Measurements from ENCODE around the gene ARTN.
A peak's percentile ranks its signal among the peaks of the same experiment; 100 is the strongest.

ARTN gene

GRCh38 chr1:43979261-43979527 lies 45.6 kb downstream of the ARTN start:
- H3K27me3 Mint-ChIP-seq = no peaks in the 10 kb centered on the region
- H3K27ac Mint-ChIP-seq = no peak overlapping the region
- H3K36me3 Mint-ChIP-seq = peaks cover 16% of the 10 kb centered on the region
- peaks cover 41% of the 10 kb centered on the region for H3K4me1 Mint-ChIP-seq (ENCODE audit: low read depth)
- no peak overlapping the region for H3K4me3 Mint-ChIP-seq
- H3K9me3 Mint-ChIP-seq (ENCODE audit: low read depth) = no peaks in the 10 kb centered on the region

DNA sequence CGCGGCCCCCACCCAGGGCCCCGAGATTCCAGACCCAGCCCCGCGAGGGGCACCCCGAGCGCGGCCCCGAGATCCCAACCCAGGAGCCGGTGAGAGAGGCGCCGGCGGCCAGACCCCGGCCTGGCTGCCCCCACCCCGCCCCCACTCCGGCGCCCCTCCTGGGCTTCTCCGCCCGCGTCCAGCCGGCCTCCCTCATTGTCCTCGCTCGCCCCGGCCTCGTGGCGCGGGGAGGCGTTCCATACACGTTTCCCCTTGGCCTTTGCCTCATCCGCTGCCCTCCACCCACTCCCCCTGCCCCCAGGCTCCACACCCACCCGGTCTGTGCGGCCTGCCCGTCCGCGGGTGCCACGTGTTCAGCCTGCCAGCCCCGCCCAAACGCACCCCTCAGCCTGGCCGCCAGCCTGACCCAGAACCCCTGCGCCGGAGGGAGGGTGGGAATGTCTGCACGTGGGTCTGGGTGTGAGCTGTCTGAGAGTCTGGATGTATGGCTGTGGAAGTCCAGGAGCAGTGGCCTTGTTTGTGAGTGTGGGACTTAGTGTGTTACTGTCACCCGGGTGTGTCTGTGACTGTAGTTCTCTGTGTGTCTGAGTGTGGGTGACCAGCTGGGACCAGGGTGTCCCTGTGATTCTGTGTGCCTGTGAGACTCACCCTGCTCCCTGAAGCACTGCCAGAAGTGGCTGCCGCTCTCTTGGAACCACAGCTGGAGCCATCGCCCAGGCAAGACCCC lies 46.1 kb downstream of the ARTN start:
- Mint-ChIP-seq H3K9me3 (ENCODE audit: low read depth) (no peaks in the 10 kb centered on the region), H3K27ac (peak overlapping the region; percentile 80), H3K4me3 (peak overlapping the region; percentile 93), H3K4me1 (ENCODE audit: low read depth) (peaks cover 38% of the 10 kb centered on the region), H3K27me3 (no peaks in the 10 kb centered on the region), H3K36me3 (peaks cover 16% of the 10 kb centered on the region)

- Mint-ChIP-seq H3K4me3 (peak overlapping the region; percentile 93), H3K27me3 (no peaks in the 10 kb centered on the region), H3K36me3 (peaks cover 16% of the 10 kb centered on the region), H3K27ac (peak overlapping the region; percentile 80), H3K4me1 (ENCODE audit: low read depth) (peaks cover 38% of the 10 kb centered on the region), H3K9me3 (ENCODE audit: low read depth) (no peaks in the 10 kb centered on the region)
Observed at GRCh38 chr1:43980255-43981134, 46.9 kb downstream of the ARTN start.

DNA sequence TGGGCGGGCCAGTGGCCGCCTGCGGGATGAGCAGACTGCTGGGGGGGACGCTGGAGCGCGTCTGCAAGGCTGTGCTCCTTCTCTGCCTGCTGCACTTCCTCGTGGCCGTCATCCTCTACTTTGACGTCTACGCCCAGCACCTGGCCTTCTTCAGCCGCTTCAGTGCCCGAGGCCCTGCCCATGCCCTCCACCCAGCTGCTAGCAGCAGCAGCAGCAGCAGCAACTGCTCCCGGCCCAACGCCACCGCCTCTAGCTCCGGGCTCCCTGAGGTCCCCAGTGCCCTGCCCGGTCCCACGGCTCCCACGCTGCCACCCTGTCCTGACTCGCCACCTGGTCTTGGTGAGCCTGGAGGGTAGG lies 47.5 kb downstream of the ARTN start:
- Mint-ChIP-seq H3K36me3 (peaks cover 16% of the 10 kb centered on the region), H3K27me3 (no peaks in the 10 kb centered on the region), H3K4me3 (no peak overlapping the region), H3K9me3 (ENCODE audit: low read depth) (no peaks in the 10 kb centered on the region), H3K27ac (no peak overlapping the region), H3K4me1 (ENCODE audit: low read depth) (peaks cover 34% of the 10 kb centered on the region)

- Mint-ChIP-seq H3K9me3 (ENCODE audit: low read depth) (no peaks in the 10 kb centered on the region), H3K4me3 (no peak overlapping the region), H3K27me3 (no peaks in the 10 kb centered on the region), H3K4me1 (ENCODE audit: low read depth) (peaks cover 28% of the 10 kb centered on the region), H3K27ac (no peak overlapping the region), H3K36me3 (peaks cover 16% of the 10 kb centered on the region)
Observed at GRCh38 chr1:43981636-43982035, 48.0 kb downstream of the ARTN start.

GRCh38 chr1:43982241-43982640 lies 48.6 kb downstream of the ARTN start:
- H3K9me3 Mint-ChIP-seq (ENCODE audit: low read depth) = no peaks in the 10 kb centered on the region
- H3K36me3 Mint-ChIP-seq = peaks cover 12% of the 10 kb centered on the region
- H3K27me3 Mint-ChIP-seq = no peaks in the 10 kb centered on the region
- peaks cover 22% of the 10 kb centered on the region for H3K4me1 Mint-ChIP-seq (ENCODE audit: low read depth)
- H3K27ac Mint-ChIP-seq = no peak overlapping the region
- no peak overlapping the region for H3K4me3 Mint-ChIP-seq

DNA sequence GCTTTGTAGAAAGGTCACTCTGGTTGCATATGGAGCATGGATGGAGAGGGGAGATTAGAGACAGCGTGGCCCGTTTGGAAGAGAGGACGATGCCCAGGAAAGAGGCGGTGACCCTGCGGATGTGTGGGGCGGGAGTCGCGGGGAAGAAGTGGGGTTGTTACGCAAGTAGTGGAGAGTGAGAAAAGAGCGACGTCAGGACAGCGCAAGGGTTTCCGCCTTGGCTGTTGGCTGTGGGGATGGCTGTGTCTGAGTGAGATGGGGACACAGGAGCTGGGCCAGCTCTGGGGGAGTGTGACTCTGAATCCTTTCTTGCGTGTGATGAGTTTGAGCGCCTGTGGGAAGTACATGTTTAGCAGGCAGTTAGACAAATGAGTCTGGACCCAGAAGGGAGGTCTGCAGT lies 49.2 kb downstream of the ARTN start:
- no peak overlapping the region for H3K4me3 Mint-ChIP-seq

GRCh38 chr1:43983253-43983899 lies 49.8 kb downstream of the ARTN start:
- peaks cover 11% of the 10 kb centered on the region for H3K4me1 Mint-ChIP-seq (ENCODE audit: low read depth)
- no peak overlapping the region for H3K27ac Mint-ChIP-seq
- H3K4me3 Mint-ChIP-seq = no peak overlapping the region
- peaks cover 4% of the 10 kb centered on the region for H3K36me3 Mint-ChIP-seq
- no peaks in the 10 kb centered on the region for H3K9me3 Mint-ChIP-seq (ENCODE audit: low read depth)
- no peaks in the 10 kb centered on the region for H3K27me3 Mint-ChIP-seq

More for the DNA sequence above, 49.2 kb downstream of the ARTN start:
- Mint-ChIP-seq H3K9me3 (ENCODE audit: low read depth) (no peaks in the 10 kb centered on the region), H3K36me3 (peaks cover 6% of the 10 kb centered on the region), H3K27me3 (no peaks in the 10 kb centered on the region), H3K27ac (no peak overlapping the region), H3K4me1 (ENCODE audit: low read depth) (peaks cover 17% of the 10 kb centered on the region)

- Mint-ChIP-seq H3K27ac (no peak overlapping the region), H3K4me3 (no peak overlapping the region), H3K36me3 (peaks cover 4% of the 10 kb centered on the region), H3K27me3 (no peaks in the 10 kb centered on the region), H3K9me3 (ENCODE audit: low read depth) (no peaks in the 10 kb centered on the region), H3K4me1 (ENCODE audit: low read depth) (peaks cover 6% of the 10 kb centered on the region)
Observed at GRCh38 chr1:43984855-43985254, 51.3 kb downstream of the ARTN start.

DNA sequence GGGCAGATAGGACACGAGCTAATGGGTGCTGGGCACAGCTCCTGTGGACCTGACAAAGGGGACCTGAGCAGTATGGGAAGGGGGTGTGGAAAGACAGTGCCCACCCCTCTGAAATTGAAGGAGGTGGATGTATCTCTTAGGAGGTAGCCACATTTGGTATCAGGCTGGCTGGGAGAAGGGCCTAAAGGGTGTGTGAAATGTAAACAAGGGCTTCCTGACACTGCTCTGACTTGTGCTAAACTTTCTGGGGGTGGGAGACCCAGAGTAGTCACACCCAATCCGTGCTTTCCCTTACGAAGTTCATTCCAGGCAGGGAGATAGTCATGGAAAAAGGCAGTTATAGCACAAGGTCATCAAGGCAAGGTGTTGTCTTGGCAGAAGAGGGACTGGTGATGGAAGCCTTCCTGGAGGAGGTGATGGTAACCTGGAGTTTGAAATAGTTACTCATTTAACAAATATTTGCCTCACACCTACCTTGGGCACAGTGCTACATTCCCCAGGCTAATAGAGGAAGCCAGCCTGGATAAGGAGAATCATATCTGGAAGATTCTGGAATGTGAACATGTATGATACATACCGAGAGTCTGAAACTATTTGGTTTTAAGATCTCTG lies 52.5 kb downstream of the ARTN start:
- H3K36me3 Mint-ChIP-seq = peaks cover 4% of the 10 kb centered on the region
- H3K27me3 Mint-ChIP-seq = no peaks in the 10 kb centered on the region
- peaks cover under 1% of the 10 kb centered on the region for H3K4me1 Mint-ChIP-seq (ENCODE audit: low read depth)
- H3K4me3 Mint-ChIP-seq = no peak overlapping the region
- H3K27ac Mint-ChIP-seq = no peak overlapping the region
- no peaks in the 10 kb centered on the region for H3K9me3 Mint-ChIP-seq (ENCODE audit: low read depth)

- Mint-ChIP-seq H3K27ac (no peak overlapping the region), H3K27me3 (no peaks in the 10 kb centered on the region), H3K9me3 (ENCODE audit: low read depth) (no peaks in the 10 kb centered on the region), H3K4me1 (ENCODE audit: low read depth) (peaks cover 4% of the 10 kb centered on the region), H3K4me3 (no peak overlapping the region), H3K36me3 (peaks cover 4% of the 10 kb centered on the region)
Observed at GRCh38 chr1:43986712-43987111, 53.1 kb downstream of the ARTN start.

All from activated naive CD8-positive, alpha-beta T cell (primary cell).